GM12878 (cell line): ENCODE data around the gene COL23A1.

Source experiments
- CHD2 ChIP-seq: IDR thresholded peaks from 2 replicates; pipeline ENCODE4 v1.6.1; 2011; ENCODE audit warnings: low read depth, low read length, improper control_type of control experiment, borderline replicate concordance
- CREB1 ChIP-seq: IDR thresholded peaks from 2 replicates; pipeline ENCODE4 v1.6.1; 2012; ENCODE audit warnings: low read depth, mild to moderate bottlenecking, inconsistent platforms
- EZH2 ChIP-seq: IDR thresholded peaks from 2 replicates; pipeline ENCODE4 v1.6.1; 2012; ENCODE audit warnings: low read depth, mild to moderate bottlenecking, control low read depth, inconsistent platforms, low read length, borderline replicate concordance; ENCODE audit not compliant: control insufficient read depth
- NR2C2 ChIP-seq: IDR thresholded peaks from 2 replicates; pipeline ENCODE4 v1.6.1; 2011; ENCODE audit warnings: borderline replicate concordance, low read depth; ENCODE audit not compliant: control insufficient read depth, insufficient read length
- POLR2A ChIP-seq: IDR thresholded peaks from 2 replicates; pipeline ENCODE4 v1.6.1; 2011; ENCODE audit warnings: low read depth, mild to moderate bottlenecking, low read length
- POLR2AphosphoS2 ChIP-seq: IDR thresholded peaks from 2 replicates; pipeline ENCODE4 v1.6.1; 2011; ENCODE audit warnings: low read depth, mild to moderate bottlenecking, low read length, improper control_type of control experiment, moderate library complexity
- RAD51 ChIP-seq: fragments of 450-650 bp; IDR thresholded peaks from 2 replicates; pipeline ENCODE4 v1.6.1; 2016; ENCODE audit warnings: moderate library complexity, mild to moderate bottlenecking, inconsistent platforms
- RCOR1 ChIP-seq: conservative IDR thresholded peaks from 2 replicates; pipeline ENCODE4 v1.6.1; 2012; ENCODE audit warnings: low read depth, low read length, improper control_type of control experiment
- TF ChIP-seq, protein P1 (sequence below), 3 experiments: IDR thresholded peaks in 2 of 3; conservative IDR thresholded peaks in 1 of 3; 2 replicates each; pipeline ENCODE4 v1.5.1; 2011; ENCODE audit warnings: low read depth in 3 of 3, low read length in 3 of 3, mild to moderate bottlenecking in 3 of 3, control low read depth in 2 of 3, moderate library complexity in 2 of 3, inconsistent platforms in 1 of 3, mixed read lengths in 1 of 3; ENCODE audit not compliant: control insufficient read depth in 2 of 3, insufficient read depth in 1 of 3; ENCODE audit errors: extremely low read depth in 1 of 3
- TF ChIP-seq, protein P2 (sequence below): fragments of 450-650 bp; formaldehyde crosslinking; IDR thresholded peaks from 2 replicates; pipeline ENCODE4 v1.4.0; 2020; ENCODE audit warnings: mild to moderate bottlenecking, moderate library complexity

DNA sequence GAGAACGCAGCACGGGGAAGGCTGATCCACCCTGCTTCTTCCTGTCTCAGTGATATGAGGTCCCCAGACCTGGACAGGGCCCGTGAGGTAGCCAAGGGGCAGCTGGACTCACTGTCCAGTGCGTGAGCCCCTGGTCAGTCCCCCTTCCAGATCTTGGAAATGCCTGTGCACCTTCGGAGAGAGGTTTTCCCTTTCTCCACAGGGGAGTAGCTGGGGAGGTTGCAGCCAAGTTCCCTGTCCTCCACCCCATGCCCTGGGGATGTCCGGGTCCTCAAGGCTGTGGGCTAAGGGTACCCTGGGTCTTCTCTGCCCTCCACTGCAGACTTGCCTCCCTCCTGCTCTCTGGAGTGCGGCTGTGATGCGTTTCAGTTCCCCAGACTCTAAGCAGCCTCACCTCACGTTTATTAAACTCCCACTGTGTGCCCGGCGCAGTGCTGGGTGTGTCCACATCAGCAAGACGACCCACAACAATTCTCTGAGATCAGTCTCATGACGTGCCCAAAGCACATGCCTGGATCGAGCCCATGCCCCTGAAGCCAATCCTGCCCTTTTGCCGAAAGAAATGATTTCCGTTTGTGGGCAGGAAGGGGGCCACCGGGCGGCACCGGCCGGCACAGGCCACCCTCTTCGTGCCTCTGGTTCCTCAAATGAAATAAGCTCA, 256.2 kb downstream of the COL23A1 start:
- no peak for TF ChIP-seq EZH2
- TF ChIP-seq, protein P1, sequence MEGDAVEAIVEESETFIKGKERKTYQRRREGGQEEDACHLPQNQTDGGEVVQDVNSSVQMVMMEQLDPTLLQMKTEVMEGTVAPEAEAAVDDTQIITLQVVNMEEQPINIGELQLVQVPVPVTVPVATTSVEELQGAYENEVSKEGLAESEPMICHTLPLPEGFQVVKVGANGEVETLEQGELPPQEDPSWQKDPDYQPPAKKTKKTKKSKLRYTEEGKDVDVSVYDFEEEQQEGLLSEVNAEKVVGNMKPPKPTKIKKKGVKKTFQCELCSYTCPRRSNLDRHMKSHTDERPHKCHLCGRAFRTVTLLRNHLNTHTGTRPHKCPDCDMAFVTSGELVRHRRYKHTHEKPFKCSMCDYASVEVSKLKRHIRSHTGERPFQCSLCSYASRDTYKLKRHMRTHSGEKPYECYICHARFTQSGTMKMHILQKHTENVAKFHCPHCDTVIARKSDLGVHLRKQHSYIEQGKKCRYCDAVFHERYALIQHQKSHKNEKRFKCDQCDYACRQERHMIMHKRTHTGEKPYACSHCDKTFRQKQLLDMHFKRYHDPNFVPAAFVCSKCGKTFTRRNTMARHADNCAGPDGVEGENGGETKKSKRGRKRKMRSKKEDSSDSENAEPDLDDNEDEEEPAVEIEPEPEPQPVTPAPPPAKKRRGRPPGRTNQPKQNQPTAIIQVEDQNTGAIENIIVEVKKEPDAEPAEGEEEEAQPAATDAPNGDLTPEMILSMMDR (IDR thresholded peaks at IDR 0.05 in 2 of 3, conservative IDR thresholded peaks at IDR 0.05 in 1 of 3; ENCODE audit: control insufficient read depth in 2 of 3, extremely low read depth in 1 of 3, insufficient read depth in 1 of 3, low read depth in 3 of 3, low read length in 3 of 3): no peak
- no peak for TF ChIP-seq RCOR1
- TF ChIP-seq, protein P2, sequence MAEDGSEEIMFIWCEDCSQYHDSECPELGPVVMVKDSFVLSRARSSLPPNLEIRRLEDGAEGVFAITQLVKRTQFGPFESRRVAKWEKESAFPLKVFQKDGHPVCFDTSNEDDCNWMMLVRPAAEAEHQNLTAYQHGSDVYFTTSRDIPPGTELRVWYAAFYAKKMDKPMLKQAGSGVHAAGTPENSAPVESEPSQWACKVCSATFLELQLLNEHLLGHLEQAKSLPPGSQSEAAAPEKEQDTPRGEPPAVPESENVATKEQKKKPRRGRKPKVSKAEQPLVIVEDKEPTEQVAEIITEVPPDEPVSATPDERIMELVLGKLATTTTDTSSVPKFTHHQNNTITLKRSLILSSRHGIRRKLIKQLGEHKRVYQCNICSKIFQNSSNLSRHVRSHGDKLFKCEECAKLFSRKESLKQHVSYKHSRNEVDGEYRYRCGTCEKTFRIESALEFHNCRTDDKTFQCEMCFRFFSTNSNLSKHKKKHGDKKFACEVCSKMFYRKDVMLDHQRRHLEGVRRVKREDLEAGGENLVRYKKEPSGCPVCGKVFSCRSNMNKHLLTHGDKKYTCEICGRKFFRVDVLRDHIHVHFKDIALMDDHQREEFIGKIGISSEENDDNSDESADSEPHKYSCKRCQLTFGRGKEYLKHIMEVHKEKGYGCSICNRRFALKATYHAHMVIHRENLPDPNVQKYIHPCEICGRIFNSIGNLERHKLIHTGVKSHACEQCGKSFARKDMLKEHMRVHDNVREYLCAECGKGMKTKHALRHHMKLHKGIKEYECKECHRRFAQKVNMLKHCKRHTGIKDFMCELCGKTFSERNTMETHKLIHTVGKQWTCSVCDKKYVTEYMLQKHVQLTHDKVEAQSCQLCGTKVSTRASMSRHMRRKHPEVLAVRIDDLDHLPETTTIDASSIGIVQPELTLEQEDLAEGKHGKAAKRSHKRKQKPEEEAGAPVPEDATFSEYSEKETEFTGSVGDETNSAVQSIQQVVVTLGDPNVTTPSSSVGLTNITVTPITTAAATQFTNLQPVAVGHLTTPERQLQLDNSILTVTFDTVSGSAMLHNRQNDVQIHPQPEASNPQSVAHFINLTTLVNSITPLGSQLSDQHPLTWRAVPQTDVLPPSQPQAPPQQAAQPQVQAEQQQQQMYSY: no peak
- TF ChIP-seq POLR2AphosphoS2: no peak
- TF ChIP-seq CHD2: no peak
- TF ChIP-seq POLR2A: no peak
- no peak for TF ChIP-seq NR2C2
- TF ChIP-seq RAD51: no peak
- TF ChIP-seq CREB1: no peak
